HG03442 (cell line): ENCODE results near the gene DLG2.

Experiments used
- ATAC-seq: cut with Tn5 transposase; IDR thresholded peaks from one replicate; pipeline ENCODE4 v1.9.1; 2021; ENCODE audit warnings: mild to moderate bottlenecking, moderate library complexity; ENCODE audit not compliant: unreplicated experiment

Gene DLG2

DNA sequence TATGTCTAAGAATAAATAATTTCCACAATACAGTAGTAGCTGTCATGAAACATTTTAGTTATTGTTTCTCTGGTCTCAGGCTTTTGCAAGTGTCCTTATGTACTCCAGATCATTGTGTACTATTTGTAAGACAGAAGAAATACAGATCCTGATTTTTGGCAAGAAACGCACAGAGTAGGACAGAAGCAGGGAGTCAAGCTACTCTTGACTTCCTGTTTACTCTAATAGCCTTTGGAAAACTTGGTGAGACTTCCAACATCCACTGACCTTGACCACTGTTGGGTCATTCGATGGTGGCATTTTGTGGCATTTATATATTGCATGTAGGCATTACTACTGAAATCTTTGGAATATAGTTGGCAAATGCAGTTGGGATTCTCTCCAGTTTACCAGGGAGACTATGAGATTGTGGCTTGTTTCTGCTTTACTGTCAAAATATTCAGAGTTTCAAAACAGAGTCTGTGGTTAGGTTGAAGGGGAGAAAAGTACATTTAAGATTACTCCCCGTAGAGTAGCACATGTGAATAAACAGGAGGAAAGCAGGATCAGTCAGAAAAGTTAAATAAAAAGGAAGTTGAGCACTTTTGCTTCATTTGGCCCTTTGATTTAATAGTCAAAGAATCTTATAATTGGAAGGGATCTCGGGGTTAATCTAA, 1614.8 kb downstream of the DLG2 start:
- no peak for ATAC-seq

DNA sequence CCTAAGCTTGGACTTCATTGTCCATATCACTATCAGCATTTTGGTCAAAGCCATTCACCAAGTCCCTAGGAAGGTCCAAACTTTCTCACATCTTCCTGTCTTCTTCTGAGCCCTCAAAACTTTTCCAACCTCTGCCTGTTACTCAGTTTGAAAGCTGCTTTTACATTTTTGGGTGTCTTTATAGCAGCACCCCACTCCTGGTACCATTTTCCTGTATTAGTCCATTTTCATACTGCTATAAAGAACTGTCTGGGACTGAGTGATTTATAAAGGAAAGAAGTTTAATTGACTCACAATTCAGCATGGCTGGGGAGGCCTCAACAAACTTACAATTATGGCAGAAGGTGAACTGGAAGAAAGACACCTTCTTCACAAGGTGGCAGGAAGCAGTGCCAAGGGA, 1624.0 kb downstream of the DLG2 start:
- ATAC-seq, result no peak

DNA sequence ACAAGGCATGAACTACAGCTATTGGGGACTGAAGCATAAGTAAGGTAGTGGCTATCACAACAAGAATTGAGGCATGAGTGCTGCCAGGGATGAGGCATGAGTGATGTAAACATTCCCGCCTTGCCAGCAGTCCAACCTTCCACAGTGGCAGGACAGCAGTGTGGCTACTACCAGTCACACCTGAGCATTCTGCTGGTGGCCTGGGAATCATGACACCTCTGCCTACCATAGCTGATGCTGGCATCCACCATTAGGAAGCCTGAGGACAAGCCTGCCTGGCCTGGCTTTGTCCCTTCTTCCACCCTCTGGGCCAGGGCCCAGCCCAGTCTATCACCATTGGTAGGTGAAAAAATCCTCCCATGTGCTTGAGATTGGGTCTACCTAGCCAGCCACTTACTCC, 1628.2 kb downstream of the DLG2 start:
- ATAC-seq, result no peak

DNA sequence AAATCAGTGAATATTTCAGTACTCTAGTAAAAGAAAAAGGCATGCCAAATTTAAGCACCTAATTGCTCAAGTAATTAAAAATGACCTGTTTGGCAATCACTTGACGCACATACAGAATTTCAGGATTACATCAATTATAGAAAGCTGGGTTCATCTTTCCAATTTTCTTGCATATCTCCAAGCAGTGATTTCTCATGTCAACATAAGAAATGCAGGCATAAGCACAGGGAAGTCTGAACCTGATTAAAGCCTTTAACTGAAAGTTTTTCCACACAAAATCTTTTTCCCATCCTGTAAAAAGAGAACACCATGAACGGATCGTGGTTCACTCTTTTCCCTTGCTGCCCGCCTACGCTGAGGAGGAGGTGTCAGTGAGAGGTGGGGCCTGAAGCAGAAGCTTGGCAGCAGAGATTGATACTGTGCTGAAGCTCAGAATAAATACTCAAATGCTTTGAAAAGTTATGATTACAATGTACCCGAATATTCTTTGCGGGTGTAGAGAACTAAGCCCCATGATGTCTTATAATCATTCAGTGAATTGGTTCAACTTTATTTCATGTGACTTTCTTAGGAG, 1636.9 kb downstream of the DLG2 start:
- no peak for ATAC-seq

DNA sequence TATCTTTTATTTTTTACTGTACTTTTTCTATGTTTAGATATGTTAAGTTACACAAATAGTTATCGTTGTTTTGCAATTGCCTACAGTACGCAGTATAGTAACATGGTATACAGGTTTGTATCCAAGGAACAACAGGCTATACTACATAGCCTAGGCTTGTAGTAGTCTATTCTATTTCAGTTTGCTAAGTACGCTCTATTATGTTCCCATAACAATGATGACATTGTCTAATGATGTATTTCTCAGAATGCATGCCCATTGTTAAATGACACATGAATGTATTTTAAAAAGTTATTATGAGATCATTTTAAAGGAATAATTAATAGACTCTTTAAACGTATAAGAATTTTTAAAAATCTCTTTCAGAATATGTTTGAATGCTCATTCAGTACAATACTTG, 1644.3 kb downstream of the DLG2 start:
- no peak for ATAC-seq

DNA sequence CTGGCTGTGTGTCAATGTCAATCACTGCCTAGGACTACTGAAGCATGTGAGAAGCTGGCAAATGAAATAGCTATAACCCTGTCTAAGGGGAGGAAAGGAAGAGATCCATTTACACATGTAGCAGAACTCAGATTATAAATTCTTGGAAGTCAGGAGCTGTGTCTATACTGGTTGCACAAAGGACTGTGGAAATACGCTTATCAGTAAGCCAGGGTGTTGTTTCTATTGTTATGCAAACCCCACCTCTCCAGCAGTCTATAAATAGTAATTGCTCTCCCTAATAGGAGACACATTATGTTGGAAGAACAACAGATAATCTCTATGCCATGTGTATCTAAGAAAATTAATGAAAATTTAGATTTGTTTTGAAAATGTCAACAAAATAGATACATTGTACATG, 1647.6 kb downstream of the DLG2 start:
- ATAC-seq, result no peak

DNA sequence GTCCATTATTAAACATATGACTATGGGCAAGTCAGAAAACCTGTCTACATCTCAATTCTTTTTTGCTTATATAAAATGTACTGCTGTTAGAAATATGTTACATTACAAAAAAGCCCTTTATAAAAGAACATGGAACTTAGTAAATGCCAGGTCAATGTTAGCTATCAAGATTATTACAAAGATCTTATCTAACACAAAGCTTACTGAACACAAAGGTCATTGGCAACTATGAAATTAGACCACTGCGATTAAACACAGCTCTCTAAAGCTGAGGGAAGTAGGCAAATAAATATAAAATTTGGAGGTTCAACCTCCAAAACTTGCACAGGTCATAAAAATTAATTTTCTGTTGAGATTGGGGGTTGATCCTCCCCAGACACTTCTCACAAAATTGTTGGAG, 1648.2 kb downstream of the DLG2 start:
- ATAC-seq, result no peak

DNA sequence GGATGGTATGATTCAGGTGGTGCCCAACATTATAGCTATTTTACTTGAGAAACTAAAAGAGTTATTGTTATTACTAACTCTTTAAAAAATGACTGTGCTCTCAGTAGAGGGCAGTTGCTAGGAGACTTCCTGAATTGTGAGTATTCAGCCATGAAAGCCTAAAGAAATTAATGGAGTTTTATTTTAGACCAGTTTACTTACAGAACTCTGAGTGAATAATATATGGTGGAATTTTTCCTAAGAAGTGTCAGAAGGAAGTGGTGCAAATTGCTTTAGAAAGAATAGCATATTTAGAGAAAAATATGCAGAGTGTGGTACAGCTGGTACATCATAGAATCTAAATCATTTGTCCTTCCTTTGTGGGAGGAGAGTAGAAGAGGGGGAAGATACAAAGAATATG, 1651.1 kb downstream of the DLG2 start:
- peak; percentile 47 for ATAC-seq

DNA sequence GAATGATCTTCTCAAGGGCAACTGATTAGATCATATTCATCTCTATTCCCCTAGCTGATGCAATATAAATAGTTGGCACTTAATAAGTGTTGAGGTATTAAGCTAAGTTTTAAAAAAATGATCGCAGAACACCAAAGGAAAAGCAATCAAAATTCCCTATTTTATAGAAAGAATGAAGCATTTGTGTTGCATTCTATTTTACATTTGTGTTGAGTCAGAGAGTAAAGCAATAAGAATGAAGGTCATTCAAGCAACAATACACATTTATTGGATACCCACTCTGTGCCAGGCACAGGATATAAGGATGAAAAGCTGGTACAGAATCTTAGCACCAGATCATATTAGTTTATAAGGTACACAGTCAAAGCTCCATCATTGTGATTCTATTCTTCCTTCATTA, 1654.6 kb downstream of the DLG2 start:
- no peak for ATAC-seq

DNA sequence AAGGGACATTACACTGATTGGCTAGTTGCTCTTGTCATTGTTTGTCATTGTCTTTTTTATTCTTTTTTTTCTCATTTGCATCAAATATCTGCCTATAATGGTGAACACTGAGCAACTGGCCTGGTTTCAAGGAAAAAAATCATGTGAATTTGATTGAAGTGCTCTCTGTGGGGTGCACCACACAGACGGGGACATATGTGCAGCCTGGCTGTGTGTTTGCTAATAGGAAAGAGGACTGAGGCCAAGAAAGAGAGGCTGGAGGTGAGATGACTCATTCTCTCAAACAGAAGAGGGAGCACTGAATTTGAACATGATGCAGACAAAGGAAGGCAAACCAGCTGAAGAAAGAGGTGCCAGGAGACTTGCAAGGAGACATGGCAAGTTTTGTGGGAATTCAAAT, 1656.1 kb downstream of the DLG2 start:
- ATAC-seq, result peak; percentile 39

DNA sequence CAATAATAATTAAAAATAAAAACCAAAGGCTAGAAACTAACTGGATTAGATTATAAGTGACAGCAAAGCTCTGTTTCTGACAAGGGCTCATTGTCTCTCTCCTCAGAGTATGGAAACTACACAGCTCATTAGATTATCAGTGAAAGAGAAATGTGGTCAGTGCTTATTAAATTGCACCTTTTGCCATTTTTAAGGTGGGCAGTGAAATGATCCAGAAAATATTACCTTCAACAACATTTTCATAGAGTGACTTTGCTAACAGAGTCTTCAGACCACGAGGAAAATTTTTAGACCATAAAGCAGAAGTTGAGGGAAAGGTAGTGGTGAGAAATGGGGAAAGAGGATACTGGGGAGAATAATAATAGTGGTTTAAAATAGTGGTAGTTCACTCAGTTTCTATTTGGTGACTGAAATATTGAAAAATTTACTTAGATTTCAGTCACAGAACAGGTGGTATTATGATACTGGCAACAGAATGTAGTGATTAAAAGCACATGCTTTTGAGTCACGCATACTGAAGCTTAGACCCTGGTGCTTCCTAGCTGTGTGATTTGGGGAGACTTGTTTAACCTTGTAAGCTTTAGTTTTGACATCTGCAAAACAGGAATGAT, 1657.0 kb downstream of the DLG2 start:
- ATAC-seq, result peak; percentile 85

DNA sequence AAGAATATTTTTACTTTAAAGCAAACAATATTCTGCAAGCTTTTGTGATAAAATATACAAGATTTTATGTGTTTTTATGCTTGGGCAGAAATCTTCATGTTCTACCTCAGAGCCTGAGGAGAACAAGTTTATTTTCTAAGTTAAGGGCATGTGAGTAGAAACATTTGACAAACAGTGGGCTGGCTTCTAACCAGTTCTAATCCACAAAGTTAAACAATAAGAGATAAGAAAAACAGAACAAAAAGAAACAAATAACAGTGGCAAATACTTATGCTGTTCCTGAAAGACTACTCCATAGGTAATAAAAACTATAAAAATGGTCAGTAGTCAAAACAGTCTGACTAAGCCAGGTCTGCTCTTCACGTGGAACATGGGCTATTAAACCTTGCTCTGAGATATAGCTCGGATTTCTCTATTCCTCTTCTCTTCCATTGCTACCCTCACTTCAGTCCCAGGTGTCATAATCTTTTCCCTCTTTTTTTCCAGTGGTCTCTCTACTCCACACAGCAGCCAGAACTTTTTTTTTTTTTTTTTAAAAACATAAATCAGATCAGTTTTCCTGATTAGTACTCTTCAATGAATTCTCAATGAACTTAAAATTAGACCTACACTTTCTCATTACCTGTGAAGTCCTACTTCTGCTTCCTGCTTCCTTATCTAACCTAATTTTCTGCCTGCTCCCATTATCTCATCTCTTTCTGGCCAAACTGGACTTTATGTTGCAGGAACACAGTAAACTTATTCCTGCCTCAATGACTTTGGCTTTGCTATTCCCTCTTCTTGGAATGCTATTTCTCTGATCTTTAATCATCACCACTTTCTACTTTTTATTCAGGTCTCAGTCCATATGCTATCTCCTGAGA, 1669.9 kb downstream of the DLG2 start:
- ATAC-seq, result no peak

DNA sequence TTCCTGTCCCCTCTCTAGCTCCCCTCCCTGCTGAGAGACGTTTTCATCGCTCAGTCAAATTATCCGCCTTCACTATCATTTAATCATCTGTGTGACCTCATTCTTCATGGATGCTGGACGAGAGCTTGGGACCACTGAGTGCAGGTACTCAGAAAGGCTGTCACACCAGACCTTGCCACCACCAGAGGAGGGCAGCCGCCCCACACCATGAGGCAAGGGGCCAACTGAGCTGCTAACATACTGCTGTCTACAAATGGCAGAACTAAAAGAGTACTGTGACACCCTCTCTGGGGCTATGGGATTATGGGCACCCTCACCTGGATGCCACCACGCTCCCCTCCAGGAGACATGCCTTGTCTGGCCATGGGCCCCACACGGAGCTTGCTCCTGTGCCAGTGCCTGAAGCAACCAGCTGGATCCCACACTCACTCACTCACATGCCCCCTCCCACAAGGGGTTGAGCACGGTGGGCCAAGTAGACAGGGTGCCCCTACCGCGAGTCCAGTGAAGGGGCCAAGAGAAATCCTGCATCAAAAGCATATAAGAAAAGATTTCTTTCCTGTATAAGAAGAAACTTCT, 1670.9 kb downstream of the DLG2 start:
- ATAC-seq, result no peak

DNA sequence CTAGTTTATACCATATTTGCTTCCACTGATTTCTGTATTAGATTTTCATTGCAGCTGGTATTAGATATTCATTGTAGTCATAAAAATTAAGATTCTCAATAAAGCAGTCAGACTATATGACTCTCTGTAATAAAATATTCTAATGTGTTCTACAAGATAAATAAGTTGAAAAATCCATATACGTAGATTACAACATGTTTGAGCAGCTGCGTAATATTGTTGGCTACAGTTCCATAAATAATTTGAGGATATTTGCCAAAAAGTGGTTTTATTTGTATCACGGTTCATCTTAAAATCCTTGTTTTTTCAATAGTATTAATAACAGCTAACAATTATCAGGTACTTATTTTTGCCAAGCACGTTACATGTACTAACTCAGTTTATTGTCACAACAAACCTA, 1672.4 kb downstream of the DLG2 start:
- ATAC-seq, result no peak

DNA sequence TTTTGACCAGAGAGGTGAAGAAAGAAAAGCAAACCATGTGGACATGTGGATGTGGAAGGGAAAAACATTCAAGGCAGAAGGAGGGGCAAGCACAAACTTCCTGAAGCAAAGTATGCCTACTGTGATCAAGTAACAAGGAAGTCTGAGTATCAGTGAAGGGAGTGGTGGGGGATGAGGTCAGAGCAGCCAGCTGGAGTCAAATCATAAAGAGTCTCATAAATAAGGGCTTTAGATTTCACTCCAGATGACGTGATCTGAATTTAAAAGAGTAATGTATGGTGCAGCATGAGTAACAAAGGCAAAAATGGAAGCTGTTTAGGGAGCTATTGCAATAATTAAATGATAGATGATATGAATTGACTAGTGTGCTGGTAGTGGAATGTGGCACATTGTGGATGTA, 1675.6 kb downstream of the DLG2 start:
- ATAC-seq, result no peak

DNA sequence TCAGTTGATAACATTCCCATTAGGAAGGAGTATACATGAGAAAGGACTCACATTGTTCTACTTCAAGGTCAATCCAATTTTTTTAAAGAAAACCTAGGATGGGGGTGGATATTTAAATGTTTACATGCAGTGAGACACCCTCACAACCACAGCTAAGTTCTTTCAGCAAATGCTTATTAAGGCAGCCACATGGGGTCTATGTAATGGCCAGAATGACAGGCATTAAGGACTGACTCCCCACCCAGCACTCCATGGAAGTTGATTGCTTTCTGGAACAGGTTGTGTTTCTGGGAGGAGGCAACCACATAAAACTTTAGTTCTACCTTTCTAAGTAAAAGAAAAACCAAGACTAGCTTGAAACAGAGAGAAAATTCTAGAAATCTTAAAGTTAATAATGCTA, 1678.9 kb downstream of the DLG2 start:
- ATAC-seq, result no peak

DNA sequence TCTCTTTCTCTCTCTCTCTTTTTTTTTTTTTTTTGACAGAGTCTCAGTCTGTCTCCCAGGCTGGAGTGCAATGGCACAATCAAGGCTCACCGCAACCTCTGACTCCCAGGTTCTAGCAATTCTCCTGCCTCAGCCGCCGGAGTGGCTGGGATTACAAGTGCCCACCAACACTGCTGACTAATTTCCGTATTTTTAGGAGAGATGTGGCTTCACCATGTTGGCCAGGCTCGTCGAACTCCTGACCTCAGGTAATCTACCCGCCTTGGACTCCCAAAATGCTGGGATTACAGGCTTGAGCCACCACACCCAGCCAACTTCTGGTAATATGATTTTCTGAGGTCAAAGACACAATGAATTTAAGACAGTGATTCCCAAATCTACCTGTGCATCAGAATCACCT, 1681.2 kb downstream of the DLG2 start:
- ATAC-seq, result no peak

DNA sequence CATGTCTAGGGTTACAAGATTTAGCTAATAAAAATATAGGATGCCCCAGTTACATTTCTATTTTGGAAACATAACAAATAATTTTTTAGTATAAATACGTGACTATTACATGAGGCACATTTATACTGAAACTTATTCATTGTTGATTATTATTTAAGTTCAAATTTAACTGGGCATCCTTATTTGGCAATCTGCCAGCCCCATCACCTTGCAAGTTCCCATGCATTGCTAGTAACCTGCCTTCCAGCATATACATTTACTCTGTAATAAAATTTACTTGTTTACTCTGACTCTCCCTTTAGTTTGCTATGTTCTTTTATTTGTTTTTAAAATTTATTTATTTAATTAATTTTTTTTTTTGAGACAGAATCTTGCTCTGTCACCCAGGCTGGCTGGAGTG, 1686.1 kb downstream of the DLG2 start:
- ATAC-seq, result no peak

DNA sequence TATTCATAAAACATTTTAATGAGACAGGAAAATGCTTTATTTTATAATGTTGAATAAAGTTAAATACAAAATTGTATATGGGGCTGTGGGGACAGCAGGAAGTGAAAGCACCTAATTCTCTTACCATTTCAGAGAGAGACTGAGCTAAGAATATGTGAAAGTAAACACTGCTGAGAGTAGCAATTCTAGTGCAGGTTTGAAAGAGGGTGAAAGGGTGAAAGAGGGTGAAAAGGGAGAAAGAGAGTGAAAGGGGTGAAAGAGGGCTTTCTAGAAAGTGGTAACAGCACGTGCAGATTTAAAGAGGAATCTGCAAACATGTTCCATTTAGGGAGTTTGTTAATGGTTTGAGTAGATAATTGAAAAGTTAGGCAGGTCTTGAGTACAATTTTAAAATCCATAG, 1689.0 kb downstream of the DLG2 start:
- peak; percentile 79 for ATAC-seq

DNA sequence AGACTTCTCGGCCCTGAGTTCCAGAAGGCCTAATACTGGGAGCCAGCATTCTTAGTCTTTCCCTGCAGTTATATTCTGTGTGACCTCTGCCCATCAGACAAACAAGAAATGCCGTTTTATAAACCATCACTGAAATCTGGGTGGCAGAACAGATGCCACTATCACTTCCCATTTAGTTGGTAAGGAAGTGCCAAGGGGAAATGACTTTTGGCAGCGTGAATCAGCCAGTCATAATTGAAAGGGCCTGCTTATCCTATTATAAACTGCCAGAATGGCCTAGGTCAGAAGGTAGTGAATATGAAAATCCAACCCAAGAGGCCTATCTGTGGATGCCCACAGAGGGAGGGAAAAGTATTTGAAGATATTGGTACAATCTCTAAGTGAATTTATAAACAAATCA, 1694.1 kb downstream of the DLG2 start:
- ATAC-seq, result no peak

DNA sequence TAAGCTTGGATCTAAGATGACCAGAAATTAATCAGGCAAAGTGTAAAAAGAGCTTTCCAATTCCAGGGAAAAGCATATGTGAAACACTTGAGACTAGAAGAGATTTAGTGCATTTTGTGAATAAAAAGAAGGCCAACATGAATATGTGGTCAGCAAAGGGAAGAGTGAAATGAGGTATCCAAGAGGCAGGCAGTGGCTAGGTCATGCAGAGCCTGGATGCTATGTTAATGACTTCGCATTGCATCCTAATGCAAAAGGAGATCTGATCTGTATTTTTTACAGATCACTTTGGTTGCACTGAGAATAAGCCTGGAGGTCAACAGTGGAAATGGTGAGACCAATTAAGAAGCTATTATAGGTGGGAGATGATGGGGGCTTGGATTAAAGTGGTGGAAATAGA, 1699.7 kb downstream of the DLG2 start:
- ATAC-seq, result no peak
